ENCODE results near the gene KCNA3.

DNA sequence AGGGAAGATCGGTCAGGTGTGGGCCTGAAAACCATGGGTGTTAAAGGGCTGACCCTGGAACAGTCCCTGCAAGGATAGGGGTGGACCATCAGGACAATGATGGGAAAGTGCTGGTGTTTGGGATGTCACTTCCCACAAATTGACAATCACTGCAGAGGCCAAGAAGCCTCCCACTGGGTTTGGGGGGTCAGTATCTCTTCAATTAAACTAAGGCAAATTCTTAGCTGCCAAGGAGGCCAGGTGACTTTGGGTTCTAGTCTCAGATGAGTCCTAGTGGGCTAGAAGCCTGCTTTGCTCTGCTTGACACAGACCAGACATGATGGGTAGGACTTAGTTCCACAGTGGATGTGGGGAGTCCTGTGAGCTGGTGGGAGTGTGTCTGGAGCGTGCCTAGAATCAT, 39.3 kb downstream of the KCNA3 start:
- TF ChIP-seq, protein P1, sequence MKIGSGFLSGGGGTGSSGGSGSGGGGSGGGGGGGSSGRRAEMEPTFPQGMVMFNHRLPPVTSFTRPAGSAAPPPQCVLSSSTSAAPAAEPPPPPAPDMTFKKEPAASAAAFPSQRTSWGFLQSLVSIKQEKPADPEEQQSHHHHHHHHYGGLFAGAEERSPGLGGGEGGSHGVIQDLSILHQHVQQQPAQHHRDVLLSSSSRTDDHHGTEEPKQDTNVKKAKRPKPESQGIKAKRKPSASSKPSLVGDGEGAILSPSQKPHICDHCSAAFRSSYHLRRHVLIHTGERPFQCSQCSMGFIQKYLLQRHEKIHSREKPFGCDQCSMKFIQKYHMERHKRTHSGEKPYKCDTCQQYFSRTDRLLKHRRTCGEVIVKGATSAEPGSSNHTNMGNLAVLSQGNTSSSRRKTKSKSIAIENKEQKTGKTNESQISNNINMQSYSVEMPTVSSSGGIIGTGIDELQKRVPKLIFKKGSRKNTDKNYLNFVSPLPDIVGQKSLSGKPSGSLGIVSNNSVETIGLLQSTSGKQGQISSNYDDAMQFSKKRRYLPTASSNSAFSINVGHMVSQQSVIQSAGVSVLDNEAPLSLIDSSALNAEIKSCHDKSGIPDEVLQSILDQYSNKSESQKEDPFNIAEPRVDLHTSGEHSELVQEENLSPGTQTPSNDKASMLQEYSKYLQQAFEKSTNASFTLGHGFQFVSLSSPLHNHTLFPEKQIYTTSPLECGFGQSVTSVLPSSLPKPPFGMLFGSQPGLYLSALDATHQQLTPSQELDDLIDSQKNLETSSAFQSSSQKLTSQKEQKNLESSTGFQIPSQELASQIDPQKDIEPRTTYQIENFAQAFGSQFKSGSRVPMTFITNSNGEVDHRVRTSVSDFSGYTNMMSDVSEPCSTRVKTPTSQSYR (CRISPR knock-in tag; IDR thresholded peaks at IDR 0.05) = no peak
- TF ChIP-seq, protein P2, sequence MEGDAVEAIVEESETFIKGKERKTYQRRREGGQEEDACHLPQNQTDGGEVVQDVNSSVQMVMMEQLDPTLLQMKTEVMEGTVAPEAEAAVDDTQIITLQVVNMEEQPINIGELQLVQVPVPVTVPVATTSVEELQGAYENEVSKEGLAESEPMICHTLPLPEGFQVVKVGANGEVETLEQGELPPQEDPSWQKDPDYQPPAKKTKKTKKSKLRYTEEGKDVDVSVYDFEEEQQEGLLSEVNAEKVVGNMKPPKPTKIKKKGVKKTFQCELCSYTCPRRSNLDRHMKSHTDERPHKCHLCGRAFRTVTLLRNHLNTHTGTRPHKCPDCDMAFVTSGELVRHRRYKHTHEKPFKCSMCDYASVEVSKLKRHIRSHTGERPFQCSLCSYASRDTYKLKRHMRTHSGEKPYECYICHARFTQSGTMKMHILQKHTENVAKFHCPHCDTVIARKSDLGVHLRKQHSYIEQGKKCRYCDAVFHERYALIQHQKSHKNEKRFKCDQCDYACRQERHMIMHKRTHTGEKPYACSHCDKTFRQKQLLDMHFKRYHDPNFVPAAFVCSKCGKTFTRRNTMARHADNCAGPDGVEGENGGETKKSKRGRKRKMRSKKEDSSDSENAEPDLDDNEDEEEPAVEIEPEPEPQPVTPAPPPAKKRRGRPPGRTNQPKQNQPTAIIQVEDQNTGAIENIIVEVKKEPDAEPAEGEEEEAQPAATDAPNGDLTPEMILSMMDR (IDR thresholded peaks at IDR 0.05) = no peak
- no peak for TF ChIP-seq ESRRA (CRISPR knock-in tag; IDR thresholded peaks at IDR 0.05; ENCODE audit: borderline replicate concordance)
- TF ChIP-seq TP53 (CRISPR knock-in tag; IDR thresholded peaks at IDR 0.05) = no peak
- TF ChIP-seq NFYB (CRISPR knock-in tag; conservative IDR thresholded peaks at IDR 0.05; ENCODE audit: low read depth) = no peak
